Measurements from ENCODE around the gene BAHCC1.

The BAHCC1 gene

DNA sequence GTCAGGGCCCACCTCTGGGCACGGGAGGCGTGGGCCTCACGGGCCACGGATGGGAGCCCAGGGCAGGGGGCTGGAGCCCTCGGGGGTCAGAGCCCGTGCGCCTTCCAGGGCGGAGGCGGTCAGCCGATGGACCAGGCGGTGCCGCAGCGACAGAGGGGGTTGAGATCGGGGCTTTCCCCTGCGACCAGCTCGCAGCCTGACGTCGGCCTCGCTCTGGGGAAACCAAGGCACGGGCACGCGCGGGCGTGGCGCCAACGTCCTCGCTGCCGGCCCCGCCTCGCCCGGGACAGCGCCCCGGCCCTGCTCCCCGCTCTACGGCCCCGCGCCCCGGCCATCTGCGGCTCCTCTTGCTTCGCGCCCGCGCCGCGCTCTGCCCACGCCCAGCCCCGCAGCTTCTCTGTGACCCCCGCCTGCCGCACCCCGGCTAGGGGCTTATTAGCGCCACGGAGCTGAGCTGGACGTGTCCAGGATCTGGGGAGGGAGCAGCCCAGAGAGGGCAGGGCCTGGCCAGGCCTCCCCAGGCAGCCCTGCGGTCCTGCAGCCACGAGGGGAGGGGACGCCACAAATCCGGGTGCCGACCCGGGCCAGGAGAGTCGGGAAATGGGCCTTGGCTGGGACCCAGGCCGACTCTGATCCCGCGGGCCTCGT lies 103.8 kb downstream of the BAHCC1 start:
- no peak for DNase-seq

DNA sequence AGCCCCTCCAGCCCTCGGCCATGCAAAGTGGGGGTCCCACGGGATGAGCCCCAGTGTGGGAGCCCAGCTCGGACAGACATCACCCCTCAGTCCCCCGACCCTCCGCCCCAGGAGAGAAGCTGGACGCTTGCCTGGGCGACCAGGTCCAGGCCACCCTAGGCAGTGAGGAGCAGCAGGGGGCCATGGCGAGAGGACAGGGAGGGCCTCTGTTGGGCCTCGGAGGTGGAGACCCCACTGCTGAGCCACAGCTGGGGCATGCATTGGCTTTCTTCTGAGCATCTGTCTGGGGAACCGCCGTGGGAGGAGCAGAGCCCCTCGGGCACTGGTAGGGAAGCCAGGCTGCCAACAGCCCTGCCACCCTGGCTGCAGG lies 104.3 kb downstream of the BAHCC1 start:
- no peak for DNase-seq

GRCh38 chr17:81500047-81500446 lies 104.8 kb downstream of the BAHCC1 start:
- DNase-seq: no peak

GRCh38 chr17:81502471-81503017 lies 107.3 kb downstream of the BAHCC1 start:
- no peak for DNase-seq

DNA sequence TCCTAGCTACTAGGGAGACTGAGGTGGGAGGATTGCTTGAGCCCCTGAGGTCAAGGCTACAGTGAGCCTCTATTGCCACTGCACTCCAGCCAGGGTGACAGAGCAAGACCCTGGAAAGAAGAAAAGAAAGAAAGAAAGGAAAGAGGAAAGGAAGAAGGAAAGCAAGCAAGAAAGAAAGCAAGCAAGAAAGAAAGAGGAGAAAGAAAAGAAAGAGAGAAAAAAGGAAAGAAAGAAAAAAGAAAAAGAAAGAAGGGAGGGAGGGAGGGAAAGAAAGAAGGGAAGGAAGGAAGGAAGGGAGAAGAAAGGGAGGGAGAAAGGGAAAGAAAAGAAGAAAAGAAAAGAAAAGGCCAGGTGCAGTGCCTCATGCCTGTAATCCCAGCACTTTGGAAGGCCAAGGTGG lies 108.4 kb downstream of the BAHCC1 start:
- no peak for DNase-seq

DNA sequence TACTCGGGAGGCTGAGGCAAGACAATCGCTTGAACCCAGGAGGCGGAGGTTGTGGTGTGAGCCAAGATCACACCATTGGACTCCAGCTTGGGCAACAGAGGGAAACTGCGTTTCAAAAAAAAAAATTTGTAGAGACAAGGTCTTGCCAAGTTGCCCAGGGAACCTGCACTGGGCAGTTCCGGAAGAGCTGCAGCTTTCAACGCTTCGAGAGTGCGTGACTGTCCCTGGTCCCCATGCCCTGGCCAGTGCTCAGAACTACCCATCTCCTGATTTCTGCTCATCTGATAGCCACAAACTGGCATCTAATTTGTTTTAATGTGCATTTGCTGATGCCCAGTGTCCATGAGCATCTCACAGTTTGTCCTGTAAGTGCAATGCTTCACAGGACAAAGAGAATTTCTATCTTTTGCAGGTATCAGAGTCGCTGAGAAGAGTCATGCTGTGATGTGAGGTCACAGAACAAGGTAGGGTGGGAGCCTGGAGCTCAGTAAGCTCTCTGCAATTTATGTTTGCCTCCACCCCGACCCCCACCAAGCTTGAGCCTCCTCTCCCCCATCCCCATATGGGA lies 113.5 kb downstream of the BAHCC1 start:
- no peak for DNase-seq

DNA sequence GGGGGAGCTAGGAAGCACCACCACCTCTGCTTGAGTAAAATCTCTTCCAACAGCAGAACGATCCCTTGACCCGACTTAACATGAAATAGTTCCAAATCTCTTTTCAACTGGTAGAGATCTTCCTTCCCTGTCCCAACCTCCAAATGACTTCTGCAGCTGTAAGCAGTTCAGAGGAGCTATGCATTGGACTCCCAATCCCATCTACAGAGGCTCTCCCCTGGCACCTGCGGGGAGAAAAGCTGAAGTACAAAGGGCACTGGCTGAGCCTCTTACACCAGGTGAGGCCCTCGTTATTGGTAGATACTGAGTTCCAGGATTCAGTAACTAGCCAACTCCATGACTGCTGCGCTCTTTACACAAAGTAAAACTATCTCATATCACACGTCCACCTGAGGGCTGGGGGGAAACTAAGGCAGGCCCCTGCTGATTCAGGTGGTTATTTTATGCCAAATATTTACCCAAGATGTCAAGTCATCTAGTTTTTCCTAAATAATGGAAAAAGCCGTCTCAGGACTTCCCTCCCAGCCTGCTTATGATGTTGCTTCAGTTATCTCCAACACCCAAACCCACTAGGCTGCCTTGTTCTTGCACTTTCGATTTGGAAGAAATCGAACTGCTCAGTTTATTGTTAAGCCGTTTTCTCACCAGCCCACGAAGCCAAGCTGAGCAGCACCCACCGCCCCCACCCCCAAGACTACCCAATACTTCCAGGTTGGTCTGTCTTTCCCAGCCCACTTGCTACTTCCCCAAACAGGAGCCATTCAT lies 114.1 kb downstream of the BAHCC1 start:
- DNase-seq: peak; percentile 16 to 48

DNA sequence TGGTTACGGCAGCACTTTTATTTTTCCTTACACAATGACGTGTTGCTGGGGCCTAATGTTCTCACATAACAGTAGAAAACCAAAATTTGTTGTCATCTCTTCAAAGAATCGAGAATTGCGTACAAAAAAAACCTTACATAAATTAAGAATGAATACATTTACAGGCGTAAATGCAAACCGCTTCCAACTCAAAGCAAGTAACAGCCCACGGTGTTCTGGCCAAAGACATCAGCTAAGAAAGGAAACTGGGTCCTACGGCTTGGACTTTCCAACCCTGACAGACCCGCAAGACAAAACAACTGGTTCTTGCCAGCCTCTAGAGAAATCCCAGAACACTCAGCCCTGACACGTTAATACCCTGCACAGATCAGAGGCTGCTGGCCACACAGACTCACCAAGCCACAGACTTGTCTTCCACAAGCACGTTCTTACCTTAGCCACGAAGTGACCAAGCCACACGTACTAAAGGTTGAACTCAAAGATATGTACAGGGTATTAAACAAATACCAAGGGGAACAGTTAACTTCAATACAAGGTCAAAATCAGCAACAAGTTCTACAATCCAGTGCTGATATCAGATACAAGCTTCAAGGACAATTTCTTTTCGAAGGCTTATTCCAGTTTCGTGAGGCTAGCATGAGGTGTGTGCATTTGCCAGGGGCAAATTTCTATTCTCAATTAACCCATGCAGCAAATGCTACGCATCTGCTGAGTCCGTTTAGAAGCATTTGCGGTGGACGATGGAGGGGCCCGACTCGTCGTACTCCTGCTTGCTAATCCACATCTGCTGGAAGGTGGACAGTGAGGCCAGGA lies 114.9 kb downstream of the BAHCC1 start:
- no peak for DNase-seq

- DNase-seq: peak; percentile 29 to 50
Measured at GRCh38 chr17:81510785-81511553, 115.7 kb downstream of the BAHCC1 start.

DNA sequence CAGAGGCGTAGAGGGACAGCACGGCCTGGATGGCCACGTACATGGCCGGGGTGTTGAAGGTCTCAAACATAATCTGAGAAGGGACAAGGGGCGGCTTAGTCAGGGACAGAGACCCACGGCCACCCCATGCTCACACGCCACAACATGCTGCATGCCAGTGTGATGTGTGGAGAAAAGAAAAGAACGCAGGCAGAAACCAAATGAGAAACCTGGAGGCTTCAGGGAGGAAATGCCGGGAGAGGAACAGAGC lies 116.2 kb downstream of the BAHCC1 start:
- DNase-seq: no peak

GRCh38 chr17:81511804-81512561 lies 116.7 kb downstream of the BAHCC1 start:
- DNase-seq: peak in 1 of 2 donors; percentile 23

- DNase-seq: peak; percentile 94 to 95
Measured at GRCh38 chr17:81512562-81513371, 117.5 kb downstream of the BAHCC1 start, which contains the start of gene ACTG1. ACTG1 (minus strand) TSS chr17:81512799; CDS start chr17:81512354, 445 bp downstream.

- peak; percentile 58 to 63 for DNase-seq
Measured at GRCh38 chr17:81513372-81513752, 118.1 kb downstream of the BAHCC1 start.

DNA sequence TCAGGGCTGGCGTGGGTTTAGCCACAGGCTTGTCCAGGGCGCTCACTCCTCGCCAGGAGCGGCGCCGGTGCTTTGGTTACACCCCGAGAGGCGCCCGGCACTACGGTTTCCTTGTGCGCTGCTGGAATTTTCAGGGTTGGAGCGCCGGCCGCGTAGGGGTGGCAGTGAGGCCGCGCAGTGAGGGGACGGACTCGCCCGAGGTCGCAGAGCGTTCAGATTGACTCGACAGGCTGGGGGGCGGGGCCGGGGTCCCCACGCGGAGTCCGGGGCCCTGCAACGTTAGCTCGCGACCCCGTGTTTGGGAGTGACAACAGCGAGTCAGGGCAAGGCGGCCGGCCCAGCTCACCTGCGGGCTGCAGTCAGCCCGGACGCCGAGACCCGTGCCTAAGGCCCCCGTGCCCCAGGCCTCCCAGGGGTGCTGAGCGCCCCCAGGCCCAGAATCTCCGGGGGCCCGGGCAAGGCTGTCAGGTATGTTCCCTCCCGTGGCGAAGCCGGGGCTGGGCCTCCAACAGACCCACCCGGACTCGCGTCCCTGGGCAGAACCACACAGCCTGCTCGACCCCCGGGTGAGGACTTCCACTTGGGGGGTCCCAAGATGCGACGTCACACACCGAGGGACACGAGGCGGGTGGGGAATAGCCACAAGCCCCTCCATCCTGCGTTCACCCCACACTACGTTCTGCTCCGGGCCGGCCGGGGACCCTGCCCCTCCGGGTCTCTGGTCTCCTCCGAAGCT lies 118.7 kb downstream of the BAHCC1 start:
- DNase-seq: peak in 1 of 2 donors; percentile 28

GRCh38 chr17:81514489-81514738 lies 119.2 kb downstream of the BAHCC1 start:
- no peak for DNase-seq

DNA sequence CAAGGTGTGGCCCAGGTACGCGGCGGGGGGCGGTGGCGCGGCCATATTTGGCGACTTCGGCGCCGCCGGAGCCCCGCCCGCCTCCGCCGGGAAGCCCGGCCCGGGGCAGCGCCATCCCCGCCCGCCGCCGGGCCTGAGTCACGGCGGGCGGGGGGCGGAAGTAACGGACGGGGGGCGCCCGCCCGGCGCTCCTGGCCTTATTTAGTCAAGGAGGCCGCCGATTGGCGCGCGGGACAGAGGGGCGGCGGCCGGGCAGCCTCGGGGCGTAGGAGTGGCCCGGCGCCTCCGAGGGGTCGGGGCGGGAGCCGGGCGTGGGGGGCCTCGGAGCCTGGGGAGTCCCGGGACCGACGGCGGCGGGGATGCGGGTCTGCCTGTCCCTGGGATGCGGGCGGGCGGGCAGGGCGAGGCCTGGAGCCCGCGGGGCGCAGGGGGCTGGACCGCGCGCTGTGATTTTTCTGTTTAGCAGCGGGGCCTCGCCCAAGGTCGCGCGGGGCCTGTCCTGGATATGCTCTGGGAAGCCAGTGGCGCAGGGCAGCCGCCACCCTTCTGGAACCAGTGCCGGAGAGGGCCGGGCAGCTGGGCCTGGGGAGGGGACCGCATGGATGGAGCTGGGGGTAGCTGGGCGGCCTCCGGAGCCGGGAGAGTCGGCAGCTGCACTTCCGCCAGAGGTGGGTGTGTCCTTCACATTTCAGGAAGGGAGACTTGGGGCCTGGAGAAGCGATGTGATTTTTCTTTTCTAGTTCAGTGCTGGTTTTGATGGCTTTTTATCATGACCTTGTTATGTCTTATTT lies 119.7 kb downstream of the BAHCC1 start:
- DNase-seq: peak; percentile 77 to 78

DNA sequence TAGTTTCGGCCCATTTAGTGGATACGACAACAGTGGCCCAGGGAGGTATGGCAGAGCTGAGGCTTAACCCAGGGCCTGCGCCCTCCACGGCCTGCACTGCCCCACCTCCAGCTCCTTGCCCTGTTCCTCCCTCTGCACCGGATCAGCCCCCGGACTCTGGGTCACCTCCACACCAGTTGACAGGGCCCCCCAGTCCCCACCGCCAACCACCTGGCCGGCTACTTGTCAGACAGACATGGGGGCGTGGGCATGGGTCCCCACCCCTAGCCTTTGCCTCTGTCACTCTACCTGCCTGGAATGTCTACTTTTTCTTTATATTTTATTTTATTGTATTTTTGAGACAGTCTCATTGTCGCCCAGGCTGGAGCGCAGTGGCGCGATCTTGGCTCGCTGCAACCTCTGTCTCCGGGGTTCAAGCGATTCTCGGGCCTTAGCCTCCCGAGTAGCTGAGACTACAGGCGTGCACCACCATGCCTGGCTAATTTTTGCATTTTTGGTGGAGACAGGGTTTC lies 120.3 kb downstream of the BAHCC1 start:
- DNase-seq: no peak

Measured in CD4-positive, alpha-beta T cell treated with Interleukin-1 beta for 1 hour (primary cell).